Measurements from ENCODE around the gene KLHDC8A. TPM values are rescaled to one million over a fixed set of nuclear protein-coding genes. Genes with fewer than 3 reads are reported as not detected.

Gene KLHDC8A
- total and polyA plus RNA-seq, 4 donors: 0.17 to 1.4 (median 0.41) TPM

DNA sequence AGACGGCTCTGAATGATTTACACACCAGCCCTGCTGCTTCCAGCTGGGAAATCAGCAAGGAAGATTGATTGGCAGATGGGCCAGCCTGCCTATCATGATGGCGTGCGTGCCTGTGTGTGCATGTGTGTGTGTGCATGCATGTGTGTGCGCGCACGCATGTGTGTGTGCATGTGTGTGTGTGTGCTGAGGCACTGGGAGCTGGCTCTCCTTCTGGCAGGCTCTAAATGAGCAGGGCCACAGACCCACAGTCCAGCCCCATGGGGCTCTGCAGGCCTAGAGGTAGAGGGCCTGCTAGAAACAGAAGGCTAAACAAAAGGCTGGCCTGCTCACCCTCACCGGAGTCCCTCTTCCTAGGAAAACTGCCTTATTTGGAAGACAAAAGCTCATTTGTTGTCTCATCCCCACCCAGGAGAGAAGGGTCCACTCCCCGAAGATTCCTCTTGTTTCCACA, 6.0 kb downstream of the KLHDC8A start:
- DNase-seq: no peak
- 69 to 90% methylated on average over 8 of the region's 8 CpGs for WGBS, 2 donors
- Histone ChIP-seq H3K9me3 (ENCODE audit: control insufficient read depth in 4 of 4, insufficient read depth in 3 of 4, low read length in 3 of 4) (no peaks in the 10 kb centered on the region), H3K27me3 (ENCODE audit: control insufficient read depth in 3 of 3, insufficient read depth in 3 of 3, low read length in 2 of 3) (peaks cover 0 to 11% (median 3%) of the 10 kb centered on the region in 3 donors), H3K4me1 (ENCODE audit: control insufficient read depth in 5 of 5, insufficient read depth in 5 of 5, low read length in 5 of 5) (peaks cover 0 to 10% (median 0%) of the 10 kb centered on the region in 5 donors), H3K4me3 (no peak overlapping the region), H3K27ac (ENCODE audit: low read depth in 1 of 2, low read length in 1 of 2) (no peak overlapping the region), H3K36me3 (ENCODE audit: control insufficient read depth in 4 of 4, insufficient read depth in 4 of 4, low read length in 4 of 4) (no peaks in the 10 kb centered on the region), H3K9ac (ENCODE audit: insufficient read depth in 1 of 2, low read length in 2 of 2) (no peak overlapping the region)
- no peak for TF ChIP-seq CTCF (IDR thresholded peaks at IDR 0.05; ENCODE audit: control extremely low read depth, extremely low read depth)
- no peak for ATAC-seq (ENCODE audit: insufficient read depth, low FRiP score)

DNA sequence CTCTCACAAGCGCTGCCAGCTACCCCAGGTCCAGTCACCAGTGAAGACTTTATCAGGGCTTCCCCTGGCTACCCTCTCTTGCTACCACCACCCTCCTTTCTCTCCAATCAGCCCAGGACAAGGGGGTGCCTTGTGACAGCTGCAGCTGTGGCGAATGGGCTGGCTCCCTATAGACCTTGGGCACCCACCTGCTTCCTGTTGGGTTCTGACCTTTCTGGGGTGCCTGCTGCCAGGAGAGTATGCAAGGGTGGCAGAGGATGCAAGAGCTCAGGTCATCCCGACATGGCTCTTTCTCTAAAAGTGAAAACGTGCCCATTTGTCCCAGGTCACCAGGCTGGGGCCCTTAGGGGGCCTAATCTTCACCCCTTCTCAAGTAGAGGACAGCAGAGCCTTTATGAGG, 6.6 kb downstream of the KLHDC8A start:
- no peak overlapping the region for H3K27ac ChIP-seq (ENCODE audit: low read depth in 1 of 2, low read length in 1 of 2)
- 79 to 84% methylated on average over 4 of the region's 4 CpGs for WGBS, 2 donors
- H3K36me3 ChIP-seq (ENCODE audit: control insufficient read depth in 4 of 4, insufficient read depth in 4 of 4, low read length in 4 of 4): no peaks in the 10 kb centered on the region
- peaks cover 0 to 17% (median 6%) of the 10 kb centered on the region in 3 donors for H3K27me3 ChIP-seq (ENCODE audit: control insufficient read depth in 3 of 3, insufficient read depth in 3 of 3, low read length in 2 of 3)
- no peak overlapping the region for H3K9ac ChIP-seq (ENCODE audit: insufficient read depth in 1 of 2, low read length in 2 of 2)
- peaks cover 0 to 10% (median 0%) of the 10 kb centered on the region in 5 donors for H3K4me1 ChIP-seq (ENCODE audit: control insufficient read depth in 5 of 5, insufficient read depth in 5 of 5, low read length in 5 of 5)
- no peaks in the 10 kb centered on the region for H3K9me3 ChIP-seq (ENCODE audit: control insufficient read depth in 4 of 4, insufficient read depth in 3 of 4, low read length in 3 of 4)
- no peak for TF ChIP-seq CTCF (IDR thresholded peaks at IDR 0.05; ENCODE audit: control extremely low read depth, extremely low read depth)
- no peak overlapping the region for H3K4me3 ChIP-seq
- no peak for ATAC-seq (ENCODE audit: insufficient read depth, low FRiP score)
- no peak for DNase-seq

GRCh38 chr1:205348554-205349487, 7.9 kb downstream of the KLHDC8A start:
- Histone ChIP-seq H3K4me3 (no peak overlapping the region), H3K36me3 (ENCODE audit: control insufficient read depth in 4 of 4, insufficient read depth in 4 of 4, low read length in 4 of 4) (no peaks in the 10 kb centered on the region), H3K27me3 (ENCODE audit: control insufficient read depth in 3 of 3, insufficient read depth in 3 of 3, low read length in 2 of 3) (peaks cover 0 to 27% (median 16%) of the 10 kb centered on the region in 3 donors), H3K4me1 (ENCODE audit: control insufficient read depth in 5 of 5, insufficient read depth in 5 of 5, low read length in 5 of 5) (peaks cover 0 to 13% (median 3%) of the 10 kb centered on the region in 5 donors), H3K9ac (ENCODE audit: insufficient read depth in 1 of 2, low read length in 2 of 2) (no peak overlapping the region), H3K9me3 (ENCODE audit: control insufficient read depth in 4 of 4, insufficient read depth in 3 of 4, low read length in 3 of 4) (no peaks in the 10 kb centered on the region), H3K27ac (ENCODE audit: low read depth in 1 of 2, low read length in 1 of 2) (no peak overlapping the region)
- WGBS, 2 donors: 67 to 70% methylated on average over 5 of the region's 5 CpGs
- TF ChIP-seq CTCF (IDR thresholded peaks at IDR 0.05; ENCODE audit: control extremely low read depth, extremely low read depth): no peak
- ATAC-seq (ENCODE audit: insufficient read depth, low FRiP score) (no peak), DNase-seq (no peak)

Data from lung (tissue), 12 donors.